K562 (cell line): ENCODE results near the gene TMEM33. TPM values are rescaled to one million over a fixed set of nuclear protein-coding genes. Genes with fewer than 3 reads are reported as not detected.

Source experiments
- C11orf30 ChIP-seq: fragments of 450-650 bp; IDR thresholded peaks from 2 replicates; pipeline ENCODE4 v1.6.1; 2016; ENCODE audit warnings: low read depth, mild to moderate bottlenecking
- CHCHD3 ChIP-seq: fragments of 250-450 bp; sonication (Bioruptor Pico); IDR thresholded peaks from 2 replicates; pipeline ENCODE4 v2.1.2; 2022; ENCODE audit warnings: mild to moderate bottlenecking
- DPF2 ChIP-seq: fragments of 450-650 bp; IDR thresholded peaks from 2 replicates; pipeline ENCODE4 v1.6.1; 2016
- MAFK ChIP-seq: IDR thresholded peaks from 2 replicates; pipeline ENCODE4 v1.6.1; 2011; ENCODE audit warnings: low read length, improper control_type of control experiment
- NFE2 ChIP-seq: IDR thresholded peaks from 2 replicates; pipeline ENCODE4 v1.6.1; 2014; ENCODE audit warnings: antibody characterized with exemption, low read depth
- NFE2L1 ChIP-seq: fragments of 450-650 bp; IDR thresholded peaks from 2 replicates; pipeline ENCODE4 v1.6.1; 2016; ENCODE audit warnings: missing genetic modification characterization, low read depth, mild to moderate bottlenecking, missing compliant biosample characterization, moderate library complexity, borderline replicate concordance
- NR1H2 ChIP-seq: sonication (generic); formaldehyde crosslinking; IDR thresholded peaks from 2 replicates; pipeline ENCODE4 v1.4.0; 2020; ENCODE audit warnings: mild to moderate bottlenecking, missing genetic modification reagents
- NR2C1 ChIP-seq, 2 experiments: fragments of 450-650 bp; IDR thresholded peaks; 2 replicates each; pipeline ENCODE4 v1.6.1; 2017; ENCODE audit warnings: mild to moderate bottlenecking in 2 of 2, antibody characterized with exemption in 1 of 2, inconsistent platforms in 1 of 2, missing compliant biosample characterization in 1 of 2, missing genetic modification characterization in 1 of 2
- NR2C2 ChIP-seq, 2 experiments: fragments of 200-800 bp in 1 of 2; sonication (Bioruptor generic) in 1 of 2; sonication (generic) in 1 of 2; formaldehyde crosslinking in 1 of 2; IDR thresholded peaks; 2 replicates each; pipeline versions ENCODE4 v1.6.1 to v1.8.0; 2016 to 2022; ENCODE audit warnings: mild to moderate bottlenecking in 1 of 2, missing compliant biosample characterization in 1 of 2, missing genetic modification characterization in 1 of 2, missing genetic modification reagents in 1 of 2
- NUFIP1 ChIP-seq: fragments of 450-650 bp; IDR thresholded peaks from 2 replicates; pipeline ENCODE4 v1.6.1; 2018; ENCODE audit not compliant: partially characterized antibody
- PBX2 ChIP-seq, 2 experiments: IDR thresholded peaks in 1 of 2; conservative IDR thresholded peaks in 1 of 2; 2 replicates each; pipeline ENCODE4 v1.6.1; 2016; ENCODE audit warnings: low read depth in 2 of 2, mild to moderate bottlenecking in 1 of 2, missing compliant biosample characterization in 1 of 2, missing genetic modification characterization in 1 of 2, moderate library complexity in 1 of 2
- TRIM24 ChIP-seq, 2 experiments: fragments of 450-650 bp; IDR thresholded peaks; 2 replicates each; pipeline ENCODE4 v1.6.1; 2016
- ZNF140 ChIP-seq: fragments of 250-450 bp; sonication (Bioruptor Pico); IDR thresholded peaks from 2 replicates; pipeline ENCODE4 v1.8.0; 2021; ENCODE audit warnings: moderate library complexity, mild to moderate bottlenecking, inconsistent platforms
- polyA plus RNA-seq, 8 experiments: library from polyadenylated mRNA; depleted of rRNA in 4 of 8; stranded (reverse) in 5 of 8; unstranded in 3 of 8; fragments of >200 nt; fragmentation: Nextera tagmentation in 2 of 8; fragmentation: Illumina TruSeq in 1 of 8; extraction: Ambion mirVana in 2 of 8; extraction: Trizol in 1 of 8; gene quantifications; 2 replicates each; pipeline versions ENCODE4 v1.2.1 to v1.2.3, GENCODE V29; 2011 to 2014; ENCODE audit warnings: inconsistent platforms in 1 of 8, missing spikeins in 1 of 8
- total RNA-seq, 7 experiments: library from RNA; depleted of rRNA in 6 of 7; stranded (reverse); fragments of >200 nt in 6 of 7; fragmentation: Illumina TruSeq in 2 of 7; extraction: Trizol in 2 of 7; gene quantifications; 2 replicates each; pipeline versions ENCODE4 v1.2.1 to v1.2.3, GENCODE V29; 2011 to 2021; ENCODE audit warnings: low replicate concordance in 1 of 7
- TF ChIP-seq, protein P1 (sequence below), 2 experiments: fragments of 450-650 bp; conservative IDR thresholded peaks; 2 replicates each; pipeline ENCODE4 v1.6.1; 2017; ENCODE audit warnings: mild to moderate bottlenecking in 2 of 2, moderate library complexity in 2 of 2
- TF ChIP-seq, protein P2 (sequence below), 2 experiments: fragments of 450-650 bp; formaldehyde crosslinking in 1 of 2; IDR thresholded peaks; 2 replicates each; pipeline versions ENCODE4 v1.4.0 to v1.6.1; 2014 to 2020; ENCODE audit warnings: mild to moderate bottlenecking in 2 of 2, borderline replicate concordance in 1 of 2, low read depth in 1 of 2

Gene TMEM33
- total and polyA plus RNA-seq, 9 of the 15 experiments (the other 6 are each of a cell fraction or from before 2014, with no cell fraction given): 16.8 to 85.9 (median 67.9) TPM

GRCh38 chr4:41957634-41958033 is 22.4 kb downstream of the TMEM33 start (continued):
- TF ChIP-seq PBX2 (CRISPR knock-in tag; IDR thresholded peaks at IDR 0.05; ENCODE audit: low read depth) (no peak), PBX2 (tag; conservative IDR thresholded peaks at IDR 0.05; ENCODE audit: low read depth) (peak; percentile 39; the same call in 1 of the 2 replicates), C11orf30 (peak; percentile 100), NFE2L1 (tag) (peak; percentile 53; the same call in 1 of the 2 replicates), NFE2 (peak; percentile 85), NUFIP1 (no peak), NR2C1 (IDR thresholded peaks at IDR 0.05) (peak; percentile 61; the same call in 1 of the 2 replicates), NR2C1 (tag; IDR thresholded peaks at IDR 0.05) (peak; percentile 50; the same call in 1 of the 2 replicates), DPF2 (peak; percentile 21; the same call in 1 of the 2 replicates), NR2C2 (CRISPR knock-in tag; IDR thresholded peaks at IDR 0.05) (no peak), NR2C2 (tag; IDR thresholded peaks at IDR 0.05) (0 out of 2 replicates have a peak, but pooled peaks have one; percentile 28), MAFK (peak; percentile 100), ZNF140 (no peak), NR1H2 (CRISPR knock-in tag) (no peak), TRIM24 (IDR thresholded peaks at IDR 0.05) (peak in 1 of 2 experiments; percentile 28; a peak in 1 of 4 replicates), CHCHD3 (CRISPR knock-in tag) (no peak)
- TF ChIP-seq, protein P1, sequence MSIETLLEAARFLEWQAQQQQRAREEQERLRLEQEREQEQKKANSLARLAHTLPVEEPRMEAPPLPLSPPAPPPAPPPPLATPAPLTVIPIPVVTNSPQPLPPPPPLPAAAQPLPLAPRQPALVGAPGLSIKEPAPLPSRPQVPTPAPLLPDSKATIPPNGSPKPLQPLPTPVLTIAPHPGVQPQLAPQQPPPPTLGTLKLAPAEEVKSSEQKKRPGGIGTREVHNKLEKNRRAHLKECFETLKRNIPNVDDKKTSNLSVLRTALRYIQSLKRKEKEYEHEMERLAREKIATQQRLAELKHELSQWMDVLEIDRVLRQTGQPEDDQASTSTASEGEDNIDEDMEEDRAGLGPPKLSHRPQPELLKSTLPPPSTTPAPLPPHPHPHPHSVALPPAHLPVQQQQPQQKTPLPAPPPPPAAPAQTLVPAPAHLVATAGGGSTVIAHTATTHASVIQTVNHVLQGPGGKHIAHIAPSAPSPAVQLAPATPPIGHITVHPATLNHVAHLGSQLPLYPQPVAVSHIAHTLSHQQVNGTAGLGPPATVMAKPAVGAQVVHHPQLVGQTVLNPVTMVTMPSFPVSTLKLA (conservative IDR thresholded peaks at IDR 0.05): peak in 1 of 2 experiments; percentile 34; a peak in 1 of 4 replicates
- TF ChIP-seq, protein P2, sequence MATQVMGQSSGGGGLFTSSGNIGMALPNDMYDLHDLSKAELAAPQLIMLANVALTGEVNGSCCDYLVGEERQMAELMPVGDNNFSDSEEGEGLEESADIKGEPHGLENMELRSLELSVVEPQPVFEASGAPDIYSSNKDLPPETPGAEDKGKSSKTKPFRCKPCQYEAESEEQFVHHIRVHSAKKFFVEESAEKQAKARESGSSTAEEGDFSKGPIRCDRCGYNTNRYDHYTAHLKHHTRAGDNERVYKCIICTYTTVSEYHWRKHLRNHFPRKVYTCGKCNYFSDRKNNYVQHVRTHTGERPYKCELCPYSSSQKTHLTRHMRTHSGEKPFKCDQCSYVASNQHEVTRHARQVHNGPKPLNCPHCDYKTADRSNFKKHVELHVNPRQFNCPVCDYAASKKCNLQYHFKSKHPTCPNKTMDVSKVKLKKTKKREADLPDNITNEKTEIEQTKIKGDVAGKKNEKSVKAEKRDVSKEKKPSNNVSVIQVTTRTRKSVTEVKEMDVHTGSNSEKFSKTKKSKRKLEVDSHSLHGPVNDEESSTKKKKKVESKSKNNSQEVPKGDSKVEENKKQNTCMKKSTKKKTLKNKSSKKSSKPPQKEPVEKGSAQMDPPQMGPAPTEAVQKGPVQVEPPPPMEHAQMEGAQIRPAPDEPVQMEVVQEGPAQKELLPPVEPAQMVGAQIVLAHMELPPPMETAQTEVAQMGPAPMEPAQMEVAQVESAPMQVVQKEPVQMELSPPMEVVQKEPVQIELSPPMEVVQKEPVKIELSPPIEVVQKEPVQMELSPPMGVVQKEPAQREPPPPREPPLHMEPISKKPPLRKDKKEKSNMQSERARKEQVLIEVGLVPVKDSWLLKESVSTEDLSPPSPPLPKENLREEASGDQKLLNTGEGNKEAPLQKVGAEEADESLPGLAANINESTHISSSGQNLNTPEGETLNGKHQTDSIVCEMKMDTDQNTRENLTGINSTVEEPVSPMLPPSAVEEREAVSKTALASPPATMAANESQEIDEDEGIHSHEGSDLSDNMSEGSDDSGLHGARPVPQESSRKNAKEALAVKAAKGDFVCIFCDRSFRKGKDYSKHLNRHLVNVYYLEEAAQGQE (IDR thresholded peaks at IDR 0.05; ENCODE audit: borderline replicate concordance): peak; percentile 33; the same call in 1 of the 2 replicates
- TF ChIP-seq, protein P2 (CRISPR knock-in tag; IDR thresholded peaks at IDR 0.05; ENCODE audit: low read depth): no peak
